ENCODE results near the gene BSN.

- no peak for TF ChIP-seq POLR2A (IDR thresholded peaks at IDR 0.05)
- TF ChIP-seq CTCF (IDR thresholded peaks at IDR 0.05) = peak; percentile 59 to 80 (median 74)
Observed at GRCh38 chr3:49703443-49703927, 149.2 kb downstream of the BSN start.

Measured in heart left ventricle (tissue), 13 donors.